Mesenchymal stem cell (in vitro differentiated cells and primary cell): Measurements from ENCODE around the gene SMURF2. TPM values are rescaled to one million over a fixed set of nuclear protein-coding genes. Genes with fewer than 3 reads are reported as not detected.

Experiments used
- DNase-seq: peaks from one replicate; pipeline ENCODE4 v3.0.0-alpha.2; 2013
- H2AFZ ChIP-seq: one replicate; pipeline ENCODE4 v1.6.1; 2013; ENCODE audit warnings: low read depth, mild to moderate bottlenecking, control low read depth, inconsistent platforms, low read length, moderate library complexity
- H2AK5ac ChIP-seq: 2 replicates; pipeline ENCODE4 v1.6.1; 2013; ENCODE audit warnings: low read length, moderate library complexity, mild to moderate bottlenecking, inconsistent platforms; ENCODE audit not compliant: severe bottlenecking
- H2BK120ac ChIP-seq: one replicate; pipeline ENCODE4 v1.6.1; 2013; ENCODE audit warnings: low read depth, mild to moderate bottlenecking, inconsistent platforms, low read length, moderate library complexity
- H2BK12ac ChIP-seq, 2 experiments: one replicate each; pipeline ENCODE4 v1.6.1; 2013; ENCODE audit warnings: inconsistent platforms in 2 of 2, low read length in 2 of 2, mild to moderate bottlenecking in 2 of 2, moderate library complexity in 2 of 2, control low read depth in 1 of 2
- H2BK15ac ChIP-seq: one replicate; pipeline ENCODE4 v1.6.1; 2013; ENCODE audit warnings: mild to moderate bottlenecking, low read depth, inconsistent platforms; ENCODE audit not compliant: poor library complexity, severe bottlenecking
- H2BK5ac ChIP-seq: 2 replicates; pipeline ENCODE4 v1.6.1; 2013; ENCODE audit warnings: low read depth, mild to moderate bottlenecking, low read length, control low read depth, inconsistent platforms; ENCODE audit not compliant: poor library complexity, severe bottlenecking
- H3K14ac ChIP-seq, 2 experiments: one replicate each; pipeline ENCODE4 v1.6.1; 2013; ENCODE audit warnings: inconsistent platforms in 2 of 2, low read length in 2 of 2, control low read depth in 1 of 2, mild to moderate bottlenecking in 1 of 2, moderate library complexity in 1 of 2
- H3K18ac ChIP-seq, 2 experiments: one replicate each; pipeline ENCODE4 v1.6.1; 2013; ENCODE audit warnings: inconsistent platforms in 2 of 2, low read length in 2 of 2, control low read depth in 1 of 2, low read depth in 1 of 2, mild to moderate bottlenecking in 1 of 2
- H3K23ac ChIP-seq, 2 experiments: one replicate each; pipeline ENCODE4 v1.6.1; 2013; ENCODE audit warnings: inconsistent platforms in 2 of 2, low read length in 2 of 2, mild to moderate bottlenecking in 2 of 2, moderate library complexity in 2 of 2, control low read depth in 1 of 2
- H3K27ac ChIP-seq: 2 replicates; pipeline ENCODE4 v1.5.1; 2013; ENCODE audit warnings: mild to moderate bottlenecking, moderate library complexity, low read length, control low read depth, inconsistent platforms; ENCODE audit not compliant: poor library complexity, severe bottlenecking
- H3K27me3 ChIP-seq, 2 experiments: 2 replicates each; pipeline versions ENCODE4 v1.6.1 to v1.7.0; 2013; ENCODE audit warnings: low read length in 2 of 2, mild to moderate bottlenecking in 2 of 2, moderate library complexity in 2 of 2, control low read depth in 1 of 2, inconsistent platforms in 1 of 2; ENCODE audit not compliant: control insufficient read depth in 1 of 2, insufficient read depth in 1 of 2
- H3K36me3 ChIP-seq, 2 experiments: 2 replicates each; pipeline versions ENCODE4 v1.6.1 to v1.7.0; 2013; ENCODE audit warnings: low read length in 2 of 2, control low read depth in 1 of 2, inconsistent platforms in 1 of 2, low read depth in 1 of 2, mild to moderate bottlenecking in 1 of 2; ENCODE audit not compliant: insufficient read depth in 2 of 2, control insufficient read depth in 1 of 2
- H3K4ac ChIP-seq, 2 experiments: one replicate each; pipeline ENCODE4 v1.6.1; 2013; ENCODE audit warnings: inconsistent platforms in 2 of 2, low read length in 2 of 2, mild to moderate bottlenecking in 2 of 2, moderate library complexity in 2 of 2, control low read depth in 1 of 2, low read depth in 1 of 2
- H3K4me1 ChIP-seq: 2 replicates; pipeline ENCODE4 v1.6.1; 2013; ENCODE audit warnings: low read depth, low read length, control low read depth; ENCODE audit not compliant: control insufficient read depth, insufficient read depth
- H3K4me2 ChIP-seq: 2 replicates; pipeline ENCODE4 v1.6.1; 2013; ENCODE audit warnings: low read length, mild to moderate bottlenecking, inconsistent platforms; ENCODE audit not compliant: poor library complexity, severe bottlenecking
- H3K4me3 ChIP-seq, 2 experiments: 2 replicates each; pipeline versions ENCODE4 v1.5.1 to v1.7.0; 2013; ENCODE audit warnings: low read length in 2 of 2, mild to moderate bottlenecking in 2 of 2, control low read depth in 1 of 2, low read depth in 1 of 2; ENCODE audit not compliant: insufficient read depth in 1 of 2
- H3K79me1 ChIP-seq: replicated peaks from 2 replicates; pipeline ENCODE4 v1.6.1; 2013; ENCODE audit warnings: mild to moderate bottlenecking, control low read depth, low read length, inconsistent platforms; ENCODE audit not compliant: poor library complexity, severe bottlenecking
- H3K9ac ChIP-seq: 2 replicates; pipeline ENCODE4 v1.7.0; 2013; ENCODE audit warnings: mild to moderate bottlenecking, low read length, moderate library complexity
- H3K9me3 ChIP-seq: 2 replicates; pipeline ENCODE4 v1.7.0; 2013; ENCODE audit warnings: mild to moderate bottlenecking, low read length; ENCODE audit not compliant: control insufficient read depth
- H4K8ac ChIP-seq: one replicate; pipeline ENCODE4 v1.6.1; 2013; ENCODE audit warnings: inconsistent platforms, mild to moderate bottlenecking, low read length, moderate library complexity
- H4K91ac ChIP-seq: one replicate; pipeline ENCODE4 v1.6.1; 2013; ENCODE audit warnings: mild to moderate bottlenecking, low read length, inconsistent platforms
- WGBS: methylation state at CpG from one replicate; pipeline ENCODE4 v1.1.7; 2013; ENCODE audit warnings: mixed read lengths; 5-methylcytosine and 5-hydroxymethylcytosine counted together
- polyA plus RNA-seq, 2 experiments: library from polyadenylated mRNA; stranded (reverse); fragments of 200-250 nt; gene quantifications; one replicate each; pipeline ENCODE4 v1.2.3, GENCODE V29; 2013

Gene SMURF2
- 127 TPM for polyA plus RNA-seq (2013, experiment 1 of 2)
- 126 TPM for polyA plus RNA-seq (2013, experiment 2 of 2)

DNA sequence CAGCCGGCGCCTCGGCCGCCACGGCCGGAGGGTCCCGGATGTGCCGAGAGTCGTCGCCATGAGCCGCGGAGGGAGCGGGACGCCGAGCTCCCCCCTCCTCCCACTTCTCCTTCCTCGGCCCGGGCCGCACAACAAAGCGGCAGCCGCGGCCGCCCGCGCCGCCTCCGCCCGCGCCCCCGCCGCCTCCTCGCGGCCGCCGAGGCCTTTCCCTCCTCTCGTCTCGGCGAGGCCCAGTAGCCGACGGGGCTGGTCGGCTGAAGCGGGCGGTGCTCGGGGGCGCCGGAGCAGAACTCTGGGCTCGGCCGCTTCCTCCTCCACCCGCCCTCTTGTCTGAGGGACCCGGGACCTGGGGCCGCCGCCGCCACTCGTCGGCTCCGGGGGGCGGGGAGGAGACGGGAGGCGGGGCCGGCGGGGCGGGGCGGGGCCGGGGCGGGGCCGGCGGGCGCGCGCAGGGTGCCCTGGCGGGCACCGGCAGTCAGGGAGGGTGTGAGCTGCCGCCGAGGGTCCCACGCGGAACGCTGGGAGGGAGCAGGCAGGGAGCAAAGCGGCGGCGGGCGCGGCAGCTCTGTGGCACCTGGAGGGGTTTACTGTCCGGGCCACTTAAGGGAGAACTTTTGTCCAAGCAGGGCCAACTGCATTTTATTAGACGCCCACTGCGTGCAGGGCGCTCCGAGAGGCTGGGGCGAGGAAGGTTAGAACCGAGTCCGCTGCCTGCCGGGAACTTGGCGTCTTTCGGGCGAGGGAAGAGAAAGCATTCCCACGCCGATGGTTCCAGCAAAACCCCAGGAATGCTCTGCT is at the start of gene SMURF2:
SMURF2 (minus strand) TSS at position 332 of the 798 bp plus-strand sequence. CDS start 427 bp downstream, outside the sequence.
- peak within 1 kb of the TSS; percentile 70 to 95 for H3K4me3 ChIP-seq
- peak within 1 kb of the TSS; percentile 83 for H3K27ac ChIP-seq
- no peaks in the 10 kb centered on the region for H3K27me3 ChIP-seq
- H2BK12ac ChIP-seq = peak within 1 kb of the TSS; percentile 74 to 95
- H3K14ac ChIP-seq = peak within 1 kb of the TSS in 1 of 2 experiments; percentile 94
- H4K91ac ChIP-seq = peak within 1 kb of the TSS; percentile 97
- H2AK5ac ChIP-seq = peak within 1 kb of the TSS; percentile 26
- H3K18ac ChIP-seq = peak within 1 kb of the TSS; percentile 98 to 99
- peak within 1 kb of the TSS; percentile 89 for H2BK120ac ChIP-seq
- DNase-seq = peak; percentile 80
- H3K23ac ChIP-seq = peak within 1 kb of the TSS; percentile 79 to 96
- H3K4me2 ChIP-seq = peak within 1 kb of the TSS; percentile 83
- H2BK15ac ChIP-seq = no peak within 1 kb of the TSS
- H3K4ac ChIP-seq = peak within 1 kb of the TSS; percentile 92 to 100
- H3K79me1 ChIP-seq = no peaks in the 10 kb centered on the region
- no peaks in the 10 kb centered on the region for H3K36me3 ChIP-seq
- no peaks in the 10 kb centered on the region for H3K9me3 ChIP-seq
- peaks cover 10% of the 10 kb centered on the region for H3K4me1 ChIP-seq
- WGBS = under 1% methylated on average over 53 of the region's 95 CpGs
- peak within 1 kb of the TSS; percentile 98 for H2BK5ac ChIP-seq
- H2AFZ ChIP-seq = no peak within 1 kb of the TSS
- H4K8ac ChIP-seq = peak within 1 kb of the TSS; percentile 69
- peak within 1 kb of the TSS; percentile 97 for H3K9ac ChIP-seq

DNA sequence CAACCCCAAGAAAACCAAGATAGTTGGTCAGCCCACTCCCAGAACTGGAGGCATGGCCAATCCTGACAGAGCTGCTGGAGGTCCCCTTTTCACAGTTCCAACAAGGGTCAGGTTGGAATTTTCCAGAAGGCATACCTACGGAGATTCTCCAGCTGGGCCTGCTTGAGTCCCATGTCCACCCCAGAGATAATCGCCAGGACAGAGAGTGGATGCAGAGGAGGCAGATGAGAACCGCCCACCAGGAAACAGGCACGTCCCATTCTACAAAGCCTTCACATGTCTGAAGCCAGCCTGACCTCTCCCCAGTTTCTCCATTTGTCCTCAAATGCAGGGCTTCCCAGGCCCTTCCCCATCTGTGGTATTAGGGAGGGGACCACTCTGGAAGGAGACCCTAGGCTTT is 47.4 kb upstream of the SMURF2 start:
- H3K18ac ChIP-seq = peak overlapping the region; percentile 79 to 94
- peaks cover 2% of the 10 kb centered on the region for H3K79me1 ChIP-seq
- peak overlapping the region in 1 of 2 experiments; percentile 70 for H3K23ac ChIP-seq
- H3K4ac ChIP-seq = peak overlapping the region; percentile 79 to 97
- H4K8ac ChIP-seq = peak overlapping the region; percentile 98
- H2AK5ac ChIP-seq = peak overlapping the region; percentile 99
- no peaks in the 10 kb centered on the region for H3K9me3 ChIP-seq
- no peaks in the 10 kb centered on the region for H3K36me3 ChIP-seq
- H2BK5ac ChIP-seq = peak overlapping the region; percentile 51
- H3K14ac ChIP-seq = peak overlapping the region in 1 of 2 experiments; percentile 57
- peak overlapping the region; percentile 99 for H2BK120ac ChIP-seq
- H3K27me3 ChIP-seq = no peaks in the 10 kb centered on the region
- no peak overlapping the region for H3K4me3 ChIP-seq
- H2BK15ac ChIP-seq = no peak overlapping the region
- H3K4me1 ChIP-seq = peaks cover 27% of the 10 kb centered on the region
- peak overlapping the region; percentile 86 to 99 for H2BK12ac ChIP-seq
- H3K9ac ChIP-seq = no peak overlapping the region
- no peak overlapping the region for H3K4me2 ChIP-seq
- H3K27ac ChIP-seq = peak overlapping the region; percentile 97
- H2AFZ ChIP-seq = no peak overlapping the region
- peak; percentile 77 for DNase-seq
- WGBS = 41% methylated on average over 4 of the region's 4 CpGs
- H4K91ac ChIP-seq = peak overlapping the region; percentile 100

DNA sequence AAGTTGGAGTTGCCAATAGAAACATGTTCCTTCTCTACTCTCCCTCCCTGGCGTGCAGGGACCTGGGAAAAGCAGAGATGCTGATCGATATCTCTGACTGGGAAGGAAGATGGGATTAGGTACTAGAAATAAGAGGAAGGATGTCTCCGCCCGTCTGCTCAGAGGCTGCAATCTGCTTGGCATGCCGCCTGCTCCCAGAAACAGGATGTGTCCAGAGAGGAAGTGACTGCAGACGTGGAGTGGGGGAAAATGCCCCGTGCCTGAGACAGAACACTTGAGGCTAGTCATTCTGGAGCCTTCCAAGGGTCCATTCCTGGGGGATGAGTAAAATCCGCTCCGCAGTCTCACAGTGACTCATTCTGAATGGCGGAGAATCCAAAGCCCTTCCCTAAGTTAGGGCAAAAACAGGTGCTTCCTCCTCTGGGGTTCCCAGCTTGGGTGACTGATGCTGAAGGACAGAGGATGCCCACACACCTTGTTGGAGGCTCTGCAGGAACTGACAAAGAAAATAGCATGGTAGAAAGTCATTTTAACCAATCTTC is 45.0 kb upstream of the SMURF2 start:
- Histone ChIP-seq H3K14ac (no peak overlapping the region), H3K9me3 (peaks cover 3% of the 10 kb centered on the region), H3K4me2 (peak overlapping the region; percentile 56), H3K4me3 (peak overlapping the region in 1 of 2 experiments; percentile 59), H3K27ac (peak overlapping the region; percentile 97), H3K9ac (peak overlapping the region; percentile 88), H3K18ac (peak overlapping the region; percentile 88 to 98), H2BK15ac (peak overlapping the region; percentile 87), H2AFZ (no peak overlapping the region), H2BK120ac (peak overlapping the region; percentile 99), H2AK5ac (peak overlapping the region; percentile 93), H4K8ac (peak overlapping the region; percentile 89), H3K27me3 (no peaks in the 10 kb centered on the region), H4K91ac (peak overlapping the region; percentile 99), H3K23ac (no peak overlapping the region), H2BK12ac (peak overlapping the region; percentile 76 to 93), H3K4ac (peak overlapping the region; percentile 83 to 96), H3K36me3 (no peaks in the 10 kb centered on the region), H3K79me1 (peaks cover 2% of the 10 kb centered on the region), H2BK5ac (peak overlapping the region; percentile 88), H3K4me1 (peaks cover 21% of the 10 kb centered on the region)
- WGBS = 1% methylated on average over 10 of the region's 10 CpGs
- DNase-seq = peak; percentile 100
